ENCODE measurements around the gene G6PC2. TPM values are rescaled to one million over a fixed set of nuclear protein-coding genes. Genes with fewer than 3 reads are reported as not detected.

Gene G6PC2
- not detected for total RNA-seq
- polyA plus RNA-seq (ENCODE audit: insufficient read depth, low read depth, low replicate concordance) = not detected
- long read RNA-seq, donor 1 = 0 reads
- long read RNA-seq, donor 2 = 0 reads
- long read RNA-seq, donor 3 = 0 reads
- long read RNA-seq, donor 4 = 0 reads
- long read RNA-seq, donor 5 = 0 reads
- long read RNA-seq, donor 6 = 0 reads
- long read RNA-seq, donor 7 = 0 reads
- long read RNA-seq, donor 8 = 0 reads
- long read RNA-seq, donor 9 = 0 reads
- long read RNA-seq, donor 10 = 0 reads

GRCh38 chr2:168901003-168901402 lies at the start of gene G6PC2:
TSS of gene G6PC2 (plus strand) at chr2:168901291. CDS start at chr2:168901332, 41 bp downstream.
- TF ChIP-seq CTCF (IDR thresholded peaks at IDR 0.05; ENCODE audit: borderline replicate concordance, extremely low read depth, insufficient read depth) = no peak
- Histone ChIP-seq H3K4me1 (ENCODE audit: control insufficient read depth in 2 of 3, insufficient read depth in 2 of 3, low read depth in 1 of 3, low read length in 3 of 3) (no peaks in the 10 kb centered on the region), H3K36me3 (ENCODE audit: control insufficient read depth in 2 of 3, insufficient read depth in 3 of 3, low read length in 3 of 3) (no peaks in the 10 kb centered on the region), H3K9me3 (ENCODE audit: control insufficient read depth in 2 of 3, insufficient read depth in 1 of 3, low read length in 3 of 3) (no peaks in the 10 kb centered on the region), H3K27me3 (ENCODE audit: control insufficient read depth, insufficient read depth, low read length) (no peaks in the 10 kb centered on the region), H3K27ac (ENCODE audit: low read depth in 2 of 2, low read length in 2 of 2) (no peak within 1 kb of the TSS), H3K4me3 (ENCODE audit: low read length in 3 of 3) (no peak within 1 kb of the TSS), H3K9ac (ENCODE audit: low read length in 3 of 3) (no peak within 1 kb of the TSS)
- FAIRE-seq (no peak), DNase-seq (peak in 1 of 5 donors; percentile 25)
- intact Hi-C loops (cut with DNase I) = no loop called here

GRCh38 chr2:168851674-168852320 lies 49.3 kb upstream of the G6PC2 start:
- Histone ChIP-seq H3K36me3 (ENCODE audit: control insufficient read depth in 2 of 3, insufficient read depth in 3 of 3, low read length in 3 of 3) (peaks cover 0 to 23% (median 3%) of the 10 kb centered on the region in 3 donors), H3K27me3 (ENCODE audit: control insufficient read depth, insufficient read depth, low read length) (no peaks in the 10 kb centered on the region), H3K4me3 (ENCODE audit: low read length in 3 of 3) (no peak overlapping the region), H3K4me1 (ENCODE audit: control insufficient read depth in 2 of 3, insufficient read depth in 2 of 3, low read depth in 1 of 3, low read length in 3 of 3) (no peaks in the 10 kb centered on the region), H3K9me3 (ENCODE audit: control insufficient read depth in 2 of 3, insufficient read depth in 1 of 3, low read length in 3 of 3) (no peaks in the 10 kb centered on the region), H3K27ac (ENCODE audit: low read depth in 2 of 2, low read length in 2 of 2) (no peak overlapping the region), H3K9ac (ENCODE audit: low read length in 3 of 3) (no peak overlapping the region)
- DNase-seq = no peak
- intact Hi-C loops (cut with DNase I) = no loop called here
- no peak for TF ChIP-seq CTCF (IDR thresholded peaks at IDR 0.05; ENCODE audit: borderline replicate concordance, extremely low read depth, insufficient read depth)
- FAIRE-seq = no peak

- no peaks in the 10 kb centered on the region for H3K9me3 ChIP-seq (ENCODE audit: control insufficient read depth in 2 of 3, insufficient read depth in 1 of 3, low read length in 3 of 3)
- no peaks in the 10 kb centered on the region for H3K27me3 ChIP-seq (ENCODE audit: control insufficient read depth, insufficient read depth, low read length)
- H3K4me1 ChIP-seq (ENCODE audit: control insufficient read depth in 2 of 3, insufficient read depth in 2 of 3, low read depth in 1 of 3, low read length in 3 of 3) = no peaks in the 10 kb centered on the region
- intact Hi-C loops (cut with DNase I) = no loop called here
- no peak for FAIRE-seq
- DNase-seq = no peak
- no peak overlapping the region for H3K9ac ChIP-seq (ENCODE audit: low read length in 3 of 3)
- H3K4me3 ChIP-seq (ENCODE audit: low read length in 3 of 3) = no peak overlapping the region
- no peak for TF ChIP-seq CTCF (IDR thresholded peaks at IDR 0.05; ENCODE audit: borderline replicate concordance, extremely low read depth, insufficient read depth)
- H3K27ac ChIP-seq (ENCODE audit: low read depth in 2 of 2, low read length in 2 of 2) = no peak overlapping the region
- peaks cover 0 to 23% (median 3%) of the 10 kb centered on the region in 3 donors for H3K36me3 ChIP-seq (ENCODE audit: control insufficient read depth in 2 of 3, insufficient read depth in 3 of 3, low read length in 3 of 3)
These were observed 48.6 kb upstream of the G6PC2 start for GRCh38 chr2:168852481-168852880.

Measured in kidney (tissue), 22 donors.